Cardiac muscle cell (in vitro differentiated cells and primary cell): ENCODE data around the gene C19orf12. TPM values are rescaled to one million over a fixed set of nuclear protein-coding genes. Genes with fewer than 3 reads are reported as not detected.

Experiments used
- DNase-seq, 2 donors: peaks; one replicate each; pipeline versions ENCODE4 v3.0.0 to v3.0.0-alpha.2; 2010 to 2017; ENCODE audit warnings: low read depth in 1 of 2, low spot score in 1 of 2
- H3K27ac ChIP-seq: fragments of 200-600 bp; sonication (generic); 2 replicates; pipeline ENCODE4 v1.5.1; 2016
- H3K27me3 ChIP-seq: fragments of 200-600 bp; sonication (generic); 2 replicates; pipeline ENCODE4 v1.6.0; 2016; ENCODE audit warnings: control low read depth
- H3K36me3 ChIP-seq: fragments of 200-600 bp; sonication (generic); 2 replicates; pipeline ENCODE4 v1.5.1; 2016; ENCODE audit warnings: control low read depth
- H3K4me1 ChIP-seq: fragments of 200-600 bp; sonication (generic); 2 replicates; pipeline ENCODE4 v1.8.1; 2017; ENCODE audit warnings: low read depth, mild to moderate bottlenecking, mixed run types
- H3K4me3 ChIP-seq: fragments of 200-600 bp; sonication (generic); 2 replicates; pipeline ENCODE4 v1.5.1; 2016; ENCODE audit warnings: mild to moderate bottlenecking
- H3K9me3 ChIP-seq: fragments of 200-600 bp; sonication (generic); 2 replicates; pipeline ENCODE4 v1.5.1; 2017; ENCODE audit warnings: low read depth, mild to moderate bottlenecking, control low read depth
- CTCF ChIP-seq: IDR thresholded peaks from 2 replicates; pipeline ENCODE4 v1.5.1; 2012; ENCODE audit warnings: low read depth, mild to moderate bottlenecking, low read length
- polyA plus RNA-seq: library from polyadenylated mRNA; unstranded; fragments of >200 nt; fragmentation: Nextera tagmentation; extraction: Ambion mirVana; gene quantifications from 2 replicates; pipeline ENCODE4 v1.2.1, GENCODE V29; 2016
- total RNA-seq: library from RNA; depleted of rRNA; stranded (reverse); fragments of >200 nt; gene quantifications from 2 replicates; pipeline ENCODE4 v1.2.3, GENCODE V29; 2016

Gene C19orf12
- total and polyA plus RNA-seq, 2 experiments from 2014 or later = 46.2 to 54.7 TPM

GRCh38 chr19:29665215-29665825 is 49.7 kb downstream of the C19orf12 start, which contains the start of gene PLEKHF1:
Gene PLEKHF1, plus strand, starts transcription at chr19:29665461. Its CDS starts 8,379 bp downstream, at chr19:29673840.
- Histone ChIP-seq H3K36me3 (no peaks in the 10 kb centered on the region), H3K4me3 (peak within 1 kb of the TSS; percentile 45), H3K27ac (peak within 1 kb of the TSS; percentile 6), H3K27me3 (no peaks in the 10 kb centered on the region), H3K4me1 (peaks cover 24% of the 10 kb centered on the region), H3K9me3 (no peaks in the 10 kb centered on the region)
- TF ChIP-seq CTCF = no peak
- DNase-seq = peak; percentile 79 to 92

- Histone ChIP-seq H3K4me1 (peaks cover 24% of the 10 kb centered on the region), H3K4me3 (peak overlapping the region; percentile 45), H3K36me3 (no peaks in the 10 kb centered on the region), H3K9me3 (no peaks in the 10 kb centered on the region), H3K27ac (no peak overlapping the region), H3K27me3 (no peaks in the 10 kb centered on the region)
- no peak for TF ChIP-seq CTCF
- no peak for DNase-seq
These were observed 50.3 kb downstream of the C19orf12 start for GRCh38 chr19:29664753-29665214.

- H3K9me3 ChIP-seq = no peaks in the 10 kb centered on the region
- DNase-seq = no peak
- no peaks in the 10 kb centered on the region for H3K36me3 ChIP-seq
- TF ChIP-seq CTCF = no peak
- no peak overlapping the region for H3K27ac ChIP-seq
- H3K4me3 ChIP-seq = no peak overlapping the region
- peaks cover 24% of the 10 kb centered on the region for H3K4me1 ChIP-seq
- H3K27me3 ChIP-seq = no peaks in the 10 kb centered on the region
These were observed 51.0 kb downstream of the C19orf12 start for GRCh38 chr19:29663861-29664752.

GRCh38 chr19:29662604-29663404 is 52.3 kb downstream of the C19orf12 start:
- Histone ChIP-seq H3K27me3 (no peaks in the 10 kb centered on the region), H3K9me3 (no peaks in the 10 kb centered on the region), H3K4me3 (no peak overlapping the region), H3K36me3 (no peaks in the 10 kb centered on the region), H3K4me1 (peaks cover 24% of the 10 kb centered on the region), H3K27ac (peak overlapping the region; percentile 31)
- TF ChIP-seq CTCF = no peak
- peak; percentile 11 to 95 for DNase-seq

GRCh38 chr19:29662278-29662603 is 52.8 kb downstream of the C19orf12 start:
- Histone ChIP-seq H3K9me3 (no peaks in the 10 kb centered on the region), H3K36me3 (no peaks in the 10 kb centered on the region), H3K27ac (peak overlapping the region; percentile 31), H3K4me3 (no peak overlapping the region), H3K4me1 (peaks cover 24% of the 10 kb centered on the region), H3K27me3 (no peaks in the 10 kb centered on the region)
- DNase-seq = no peak
- no peak for TF ChIP-seq CTCF
